Lower leg skin (tissue), 4 donors: Measurements from ENCODE around the gene NANOS3. TPM values are rescaled to one million over a fixed set of nuclear protein-coding genes. Genes with fewer than 3 reads are reported as not detected.

Source experiments
- DNase-seq, 2 donors: peaks; one replicate each; pipeline ENCODE4 v3.0.0-alpha.2; 2019; ENCODE audit warnings: low spot score in 2 of 2
- H3K4me3 ChIP-seq: fragments of 200-600 bp; sonication (generic); 2 replicates; pipeline ENCODE4 v1.5.1; 2017; ENCODE audit warnings: mild to moderate bottlenecking, low read depth; ENCODE audit not compliant: poor library complexity, severe bottlenecking
- POLR2A ChIP-seq, 2 donors: fragments of 450-650 bp; IDR thresholded peaks; one replicate each; pipeline ENCODE4 v1.6.1; 2016 to 2017; ENCODE audit warnings: antibody characterized with exemption in 2 of 2, mild to moderate bottlenecking in 1 of 2, moderate library complexity in 1 of 2
- WGBS, 2 donors: methylation state at CpG; one replicate each; pipeline ENCODE4 v1.1.5; 2018; 5-methylcytosine and 5-hydroxymethylcytosine counted together
- intact Hi-C: fragments of 100-400 bp; cut with DNase I; formaldehyde crosslinking; loops from one replicate; pipeline ENCODE4 v1.15.0; 2023; ENCODE audit warnings: low total_unique reads
- total RNA-seq, 4 donors: library from RNA; depleted of rRNA; stranded (reverse); fragments of >200 nt; gene quantifications; one replicate each; pipeline ENCODE4 v1.1.0, GENCODE V29; 2016
- TF ChIP-seq, protein P1 (sequence below), 3 donors: fragments of 450-650 bp; IDR thresholded peaks; one replicate each; pipeline ENCODE4 v1.5.1; 2016; ENCODE audit warnings: antibody characterized with exemption in 3 of 3, mild to moderate bottlenecking in 3 of 3, moderate library complexity in 2 of 3

NANOS3 gene
- total RNA-seq, 4 donors from 2014 or later: not detected

GRCh38 chr19:13899912-13900584 is 23.1 kb downstream of the NANOS3 start:
- no peak for DNase-seq
- 61 to 73% methylated on average over 5 of the region's 5 CpGs for WGBS, 2 donors
- intact Hi-C loops: no loop called here
- no peak overlapping the region for H3K4me3 ChIP-seq
- TF ChIP-seq, protein P1, sequence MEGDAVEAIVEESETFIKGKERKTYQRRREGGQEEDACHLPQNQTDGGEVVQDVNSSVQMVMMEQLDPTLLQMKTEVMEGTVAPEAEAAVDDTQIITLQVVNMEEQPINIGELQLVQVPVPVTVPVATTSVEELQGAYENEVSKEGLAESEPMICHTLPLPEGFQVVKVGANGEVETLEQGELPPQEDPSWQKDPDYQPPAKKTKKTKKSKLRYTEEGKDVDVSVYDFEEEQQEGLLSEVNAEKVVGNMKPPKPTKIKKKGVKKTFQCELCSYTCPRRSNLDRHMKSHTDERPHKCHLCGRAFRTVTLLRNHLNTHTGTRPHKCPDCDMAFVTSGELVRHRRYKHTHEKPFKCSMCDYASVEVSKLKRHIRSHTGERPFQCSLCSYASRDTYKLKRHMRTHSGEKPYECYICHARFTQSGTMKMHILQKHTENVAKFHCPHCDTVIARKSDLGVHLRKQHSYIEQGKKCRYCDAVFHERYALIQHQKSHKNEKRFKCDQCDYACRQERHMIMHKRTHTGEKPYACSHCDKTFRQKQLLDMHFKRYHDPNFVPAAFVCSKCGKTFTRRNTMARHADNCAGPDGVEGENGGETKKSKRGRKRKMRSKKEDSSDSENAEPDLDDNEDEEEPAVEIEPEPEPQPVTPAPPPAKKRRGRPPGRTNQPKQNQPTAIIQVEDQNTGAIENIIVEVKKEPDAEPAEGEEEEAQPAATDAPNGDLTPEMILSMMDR (IDR thresholded peaks at IDR 0.05): no peak
- TF ChIP-seq POLR2A (IDR thresholded peaks at IDR 0.05): no peak

DNA sequence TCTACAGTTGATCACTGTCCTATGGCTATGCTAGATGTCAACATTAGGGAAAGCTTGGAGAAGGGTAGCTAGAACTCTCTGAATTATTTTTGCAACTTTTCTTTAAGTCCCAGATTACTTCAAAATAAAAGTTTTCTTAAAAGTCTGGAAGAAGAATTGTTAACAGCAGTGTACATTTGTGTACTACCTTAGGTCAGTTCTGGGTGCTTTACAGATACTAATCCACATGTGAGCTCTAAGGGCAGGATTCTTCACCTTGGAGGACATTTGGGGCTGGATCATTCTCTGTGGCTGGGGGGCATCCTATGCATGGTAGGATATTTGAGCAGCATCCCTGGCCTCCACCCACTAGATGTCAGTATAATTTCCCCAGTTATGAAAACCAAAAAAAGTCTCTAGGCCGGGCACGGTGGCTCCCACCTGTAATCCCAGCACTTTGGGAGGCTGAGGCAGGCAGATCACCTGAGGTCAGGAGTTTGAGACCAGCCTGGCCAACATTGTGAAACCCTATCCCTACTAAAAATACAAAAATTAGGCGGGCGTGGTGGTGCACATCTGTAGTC is 26.1 kb downstream of the NANOS3 start:
- intact Hi-C loops: no loop called here
- no peak for DNase-seq
- H3K4me3 ChIP-seq: no peak overlapping the region
- TF ChIP-seq POLR2A (IDR thresholded peaks at IDR 0.05): no peak
- TF ChIP-seq, protein P1 (IDR thresholded peaks at IDR 0.05): no peak
- 73 to 88% methylated on average over 4 of the region's 4 CpGs for WGBS, 2 donors

DNA sequence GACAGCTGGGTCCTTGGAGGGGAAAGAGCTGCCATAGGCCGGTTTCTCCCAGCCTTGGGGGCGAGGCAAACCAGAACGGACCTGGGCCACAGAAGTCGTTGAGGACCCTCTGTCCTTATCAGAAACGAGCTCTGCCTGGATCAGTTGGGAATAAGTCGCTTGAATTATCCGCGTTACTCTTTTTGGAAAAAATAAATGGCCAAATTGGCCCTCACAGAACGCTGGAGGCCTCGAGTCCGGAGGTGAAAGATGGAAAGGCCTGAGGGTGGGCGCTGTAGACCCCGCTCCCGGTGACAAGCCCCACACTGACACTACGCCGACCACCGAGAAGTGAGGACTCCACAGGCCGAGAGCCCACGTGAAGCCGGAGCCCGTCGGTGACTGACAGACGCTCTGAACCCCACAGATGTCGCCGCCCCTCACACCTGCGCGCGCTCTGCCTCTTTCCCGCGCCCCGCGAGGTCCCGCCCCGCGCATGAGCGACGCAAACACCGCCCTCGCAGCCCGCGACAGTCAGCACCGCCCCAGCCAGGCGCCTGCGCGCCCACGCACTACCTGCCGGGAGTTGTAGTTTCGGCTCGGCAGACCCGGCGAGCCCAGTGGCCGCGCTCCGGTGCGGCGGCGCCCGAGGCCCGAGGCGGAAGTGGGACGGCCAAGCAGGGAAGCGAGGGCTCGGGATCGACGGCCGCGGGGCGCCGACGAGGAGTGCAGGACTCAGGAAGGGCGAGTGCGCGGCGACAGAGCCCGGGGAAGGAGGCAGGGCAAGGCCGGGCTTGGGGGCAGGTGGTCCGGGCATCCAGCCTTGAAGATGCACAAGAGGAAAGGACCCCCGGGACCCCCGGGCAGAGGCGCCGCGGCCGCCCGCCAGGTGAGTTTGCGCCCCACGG is 28.9 kb downstream of the NANOS3 start, which contains the start of the genes BRME1 and CC2D1A:
TSS of gene BRME1 (minus strand) at position 484 of the 887 bp plus-strand sequence. CDS start 1,225 bp downstream, outside the sequence.
TSS of gene CC2D1A (plus strand) at position 568 of the 887 bp plus-strand sequence. CDS start at position 809, 241 bp downstream.
- WGBS, 2 donors: 6 to 10% methylated on average over 75 to 77 of the region's 86 CpGs
- TF ChIP-seq POLR2A (IDR thresholded peaks at IDR 0.05): no peak
- TF ChIP-seq, protein P1 (IDR thresholded peaks at IDR 0.05): no peak
- DNase-seq: peak; percentile 88 to 98
- intact Hi-C loops: no loop called here
- H3K4me3 ChIP-seq: peak within 1 kb of the TSS; percentile 73

- no peak for DNase-seq
- TF ChIP-seq, protein P1 (IDR thresholded peaks at IDR 0.05): no peak
- no peak for TF ChIP-seq POLR2A (IDR thresholded peaks at IDR 0.05)
- H3K4me3 ChIP-seq: peak overlapping the region; percentile 73
- 3 to 6% methylated on average over 2 to 10 of the region's 13 CpGs for WGBS, 2 donors
- intact Hi-C loops: no loop called here
Observed at GRCh38 chr19:13906521-13906904, 29.6 kb downstream of the NANOS3 start.

- 86 to 91% methylated on average over 5 of the region's 5 CpGs for WGBS, 2 donors
- DNase-seq: no peak
- intact Hi-C loops: no loop called here
- H3K4me3 ChIP-seq: peak overlapping the region; percentile 73
- TF ChIP-seq, protein P1 (IDR thresholded peaks at IDR 0.05): no peak
- TF ChIP-seq POLR2A (IDR thresholded peaks at IDR 0.05): no peak
Observed at GRCh38 chr19:13906910-13907309, 30.0 kb downstream of the NANOS3 start.
